Activated CD8-positive, alpha-beta memory T cell treated with anti-CD3 and anti-CD28 coated beads for 4 hours (primary cell): ENCODE measurements around the gene ACSBG1.

Source experiments
- DNase-seq, 2 donors: peaks; one replicate each; pipeline ENCODE4 v3.0.0-alpha.2; 2020; ENCODE audit warnings: low read depth in 2 of 2

ACSBG1 gene

DNA sequence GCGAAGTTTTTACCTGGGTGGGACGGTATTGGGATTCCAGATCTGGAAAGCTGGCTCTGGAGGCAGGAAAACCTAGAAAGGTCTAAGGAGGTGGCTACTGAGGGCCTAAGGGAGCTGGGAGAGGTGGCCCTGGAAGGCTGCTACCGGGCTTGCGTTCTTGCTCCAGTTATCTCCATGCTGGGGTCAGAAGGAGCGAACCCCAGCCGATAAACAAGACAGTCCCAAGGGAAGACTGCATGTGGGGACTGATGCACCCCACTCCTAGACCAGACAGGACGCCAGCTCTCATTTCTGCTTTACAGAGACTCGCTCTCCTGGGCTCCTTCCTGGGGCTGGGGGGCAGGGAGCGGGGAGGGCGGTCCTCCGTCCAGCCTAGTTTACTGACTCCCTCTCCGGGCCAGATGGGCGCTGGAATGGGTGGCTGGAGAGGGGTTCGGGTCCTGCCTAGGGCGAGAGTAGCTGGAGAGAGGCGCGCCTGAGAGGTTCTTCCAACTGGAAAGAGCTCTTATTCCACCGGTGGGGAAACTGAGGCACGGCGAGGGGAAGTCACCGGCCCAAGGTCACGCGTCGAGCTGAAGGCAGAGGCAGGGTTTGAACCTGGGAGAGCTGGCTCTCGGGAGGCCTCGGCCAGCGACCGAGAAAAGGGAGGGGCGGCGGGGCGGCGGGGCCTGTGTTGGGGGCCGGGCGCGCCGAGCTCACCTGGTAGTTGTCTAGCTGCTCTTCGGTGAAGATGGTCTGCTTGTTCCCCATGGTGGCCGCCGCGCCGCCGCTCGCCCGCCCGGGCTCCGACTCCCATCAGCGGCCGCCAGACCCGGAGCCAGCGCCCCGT lies 103.7 kb downstream of the ACSBG1 start:
- DNase-seq, result no peak

DNA sequence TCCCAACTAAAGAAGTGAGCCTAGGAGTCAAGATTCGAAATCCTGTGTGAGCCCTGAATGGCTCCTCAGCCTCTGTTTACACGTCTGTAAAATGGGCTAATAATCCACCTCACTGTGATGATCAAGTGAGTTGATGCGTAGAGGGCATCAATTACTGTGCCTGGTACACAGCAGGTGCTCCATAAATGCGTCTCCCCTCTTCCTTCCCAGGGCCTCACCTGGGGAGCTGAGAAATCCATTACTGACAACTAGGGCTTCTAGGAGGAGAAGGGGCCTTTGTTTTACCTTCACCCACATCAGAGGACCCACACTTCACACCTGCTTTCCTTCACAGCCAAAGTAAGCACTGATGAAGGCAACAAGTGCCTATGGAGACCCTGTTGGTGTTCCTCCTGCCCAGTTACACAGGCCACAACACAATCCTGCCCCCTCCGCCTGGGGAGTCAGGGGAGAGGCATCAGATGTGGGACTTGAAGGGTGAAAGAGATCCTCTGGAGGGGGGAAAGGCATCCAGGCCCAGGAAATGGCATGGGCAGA lies 104.5 kb downstream of the ACSBG1 start:
- DNase-seq, result no peak

DNA sequence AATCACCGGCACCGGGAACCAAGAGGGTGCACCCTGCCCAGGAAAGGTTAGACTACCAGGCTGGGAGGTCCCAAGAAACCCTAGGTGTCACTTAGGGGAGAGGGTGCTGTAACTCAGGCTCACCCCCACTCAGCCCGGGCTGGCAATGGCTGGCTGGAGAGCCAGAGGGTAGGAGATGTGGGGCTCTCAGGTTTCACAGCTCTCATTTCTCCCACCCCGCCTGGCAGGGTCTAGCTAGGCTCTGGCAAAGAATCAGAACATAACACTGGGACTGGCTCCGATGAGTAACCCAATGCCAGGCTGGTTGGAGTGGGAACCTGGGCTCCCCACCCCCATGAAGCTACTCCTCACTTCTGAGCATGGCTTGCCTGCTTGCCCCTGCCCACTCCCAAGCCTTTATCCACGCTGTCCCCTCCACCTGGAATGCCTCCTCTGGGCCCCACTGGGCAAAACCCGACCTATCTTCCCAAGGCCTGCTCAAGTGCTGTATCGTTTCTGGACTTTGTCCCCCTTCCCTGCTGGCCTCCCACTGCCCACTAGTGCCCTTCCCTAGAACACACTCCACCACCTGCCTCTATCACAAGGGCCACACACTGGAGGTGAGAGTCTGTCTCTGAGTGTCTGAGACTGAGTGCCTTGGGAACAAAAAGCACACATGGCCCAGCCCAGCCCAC lies 105.2 kb downstream of the ACSBG1 start:
- DNase-seq, result no peak

DNA sequence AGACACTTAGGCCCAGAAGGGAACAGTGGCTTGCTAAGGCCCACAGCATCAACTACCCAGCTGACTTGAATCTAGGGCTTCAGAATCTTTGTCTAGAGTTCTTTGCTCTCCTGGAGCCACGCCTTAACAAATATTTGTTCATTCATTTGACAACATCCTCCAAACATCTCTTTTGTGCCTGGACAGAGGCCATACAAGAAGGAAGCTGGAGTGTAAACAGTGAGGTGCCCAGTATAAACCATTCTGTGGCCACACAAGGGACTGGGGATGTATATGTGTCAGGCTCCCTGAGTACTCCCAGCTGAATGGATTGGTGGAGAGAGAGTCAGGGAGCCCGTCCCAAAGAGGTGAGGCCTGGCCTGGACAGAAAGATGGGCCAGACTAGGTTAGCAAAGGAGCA lies 106.5 kb downstream of the ACSBG1 start:
- no peak for DNase-seq

DNA sequence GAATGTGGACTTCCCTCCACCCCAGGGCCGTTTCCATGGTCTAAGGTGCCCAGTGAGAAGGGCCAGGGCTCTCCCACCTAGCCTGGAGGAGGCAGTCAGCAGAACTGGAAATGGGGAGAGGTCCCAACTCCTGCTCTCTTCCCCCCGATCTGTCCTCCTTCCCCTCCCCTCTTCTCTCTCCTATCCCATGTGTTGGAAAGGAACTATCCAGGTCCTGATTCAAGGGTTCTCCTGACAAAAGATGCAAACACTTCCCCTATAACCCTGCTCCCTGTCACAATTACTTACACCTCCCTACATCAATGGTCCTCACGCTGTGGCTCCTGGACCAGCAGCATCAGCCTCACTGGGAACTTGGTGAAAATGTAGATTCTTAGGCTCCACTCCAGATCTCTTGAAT lies 109.1 kb downstream of the ACSBG1 start:
- no peak for DNase-seq

DNA sequence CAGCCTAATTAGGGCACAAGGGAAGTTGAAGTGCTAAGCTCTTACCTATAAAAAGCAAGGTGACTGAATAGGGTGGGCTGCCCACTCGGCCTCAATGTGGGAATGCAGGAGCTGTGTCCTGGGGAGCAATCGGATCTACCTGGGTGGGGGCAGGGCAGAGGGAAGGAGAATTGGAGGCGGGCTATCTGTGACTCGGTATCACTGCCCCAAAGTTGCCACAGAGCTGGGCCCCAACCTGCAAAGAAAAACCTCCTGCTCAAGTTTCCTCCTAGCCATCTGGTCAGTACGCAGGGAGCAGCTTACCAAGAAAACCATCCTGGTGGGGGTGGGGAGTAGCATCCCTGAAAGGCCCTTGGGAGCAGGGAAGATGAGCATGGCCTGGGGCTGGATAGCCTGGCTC lies 113.8 kb downstream of the ACSBG1 start:
- DNase-seq, result no peak
